GM12878 (cell line): ENCODE data around the gene RAB30. TPM values are rescaled to one million over a fixed set of nuclear protein-coding genes. Genes with fewer than 3 reads are reported as not detected.

ENCODE experiments used
- ATAC-seq: fragments of 200-7000 bp; cut with Tn5 transposase; 3 replicates; pipeline ENCODE4 v1.9.1; 2020; ENCODE audit warnings: mild to moderate bottlenecking, moderate library complexity
- BruUV-seq: library from RNA; stranded (reverse); fragments of 400-500 nt; replicated peaks from 2 replicates; lab custom pipeline; 2021; lab: Mats Ljungman, UMichigan
- CTCF ChIA-PET: fragments of 300-600 bp; sonication (Branson Sonifier 250); formaldehyde crosslinking; extraction: SDS; loops from one replicate; lab custom pipeline; 2021; ENCODE audit warnings: inconsistent platforms; lab: Yijun Ruan, JAX
- POLR2A ChIA-PET: fragments of 350-600 bp; formaldehyde crosslinking; extraction: SDS; loops from one replicate; lab custom pipeline; 2021; ENCODE audit warnings: inconsistent platforms; lab: Charles Lee
- RAD21 ChIA-PET: fragments of 300-600 bp; sonication (Branson Sonifier 250); formaldehyde crosslinking; loops from one replicate; lab custom pipeline; 2023; ENCODE audit warnings: antibody characterized with exemption; ENCODE audit not compliant: unreplicated experiment; lab: Charles Lee
- SMC1A ChIA-PET: fragments of 300-600 bp; sonication (Branson Sonifier 250); formaldehyde crosslinking; loops from one replicate; lab custom pipeline; 2023; ENCODE audit not compliant: unreplicated experiment, uncharacterized antibody; lab: Charles Lee
- DNase-seq: peaks from one replicate; pipeline ENCODE4 v3.0.0-alpha.2; 2011; ENCODE audit warnings: low read depth, low spot score
- FAIRE-seq: peaks from 3 replicates; lab custom pipeline; 2011; peaks lifted over from hg19 to GRCh38; lab: Jason Lieb, UNC
- H2AFZ ChIP-seq: 2 replicates; pipeline ENCODE4 v1.6.0; 2011; ENCODE audit warnings: low read depth, low read length, control low read depth; ENCODE audit not compliant: control insufficient read depth
- H3K27ac ChIP-seq: 2 replicates; pipeline ENCODE4 v1.5.1; 2011; ENCODE audit warnings: control low read depth; ENCODE audit not compliant: control insufficient read depth, insufficient read depth
- H3K27me3 ChIP-seq, 2 experiments: replicated peaks in 1 of 2; 2 replicates each; pipeline versions ENCODE4 v1.6.0 to v1.6.1; 2011; ENCODE audit warnings: low read length in 1 of 2; ENCODE audit not compliant: control insufficient read depth in 2 of 2, insufficient read depth in 2 of 2
- H3K36me3 ChIP-seq, 2 experiments: 2 replicates each; pipeline ENCODE4 v1.5.1; 2011; ENCODE audit warnings: low read length in 1 of 2; ENCODE audit not compliant: control insufficient read depth in 2 of 2, insufficient read depth in 2 of 2
- H3K4me1 ChIP-seq: 2 replicates; pipeline ENCODE4 v1.6.1; 2011; ENCODE audit warnings: mild to moderate bottlenecking, low read length, moderate library complexity, mixed read lengths; ENCODE audit not compliant: control insufficient read depth, insufficient read depth
- H3K4me2 ChIP-seq: 2 replicates; pipeline ENCODE4 v1.6.0; 2011; ENCODE audit warnings: control low read depth; ENCODE audit not compliant: control insufficient read depth, insufficient read depth
- H3K4me3 ChIP-seq: fragments of 200-600 bp; sonication (generic); 2 replicates; pipeline ENCODE4 v1.5.1; 2016
- H3K79me2 ChIP-seq: 2 replicates; pipeline ENCODE4 v1.6.0; 2011; ENCODE audit warnings: low read length; ENCODE audit not compliant: control insufficient read depth, insufficient read depth
- H3K9ac ChIP-seq: 2 replicates; pipeline ENCODE4 v1.8.0; 2011; ENCODE audit warnings: low read length, control low read depth, mixed read lengths; ENCODE audit not compliant: control insufficient read depth, insufficient read depth
- H3K9me3 ChIP-seq: replicated peaks from 3 replicates; pipeline ENCODE4 v1.5.1; 2011; ENCODE audit warnings: mild to moderate bottlenecking, low read length; ENCODE audit not compliant: control insufficient read depth, insufficient read depth
- H4K20me1 ChIP-seq: 2 replicates; pipeline ENCODE4 v1.6.0; 2011; ENCODE audit not compliant: control insufficient read depth, insufficient read depth
- BHLHE40 ChIP-seq, 2 experiments: fragments of 450-650 bp in 1 of 2; IDR thresholded peaks; 2 replicates each; pipeline ENCODE4 v1.6.1; 2011 to 2017; ENCODE audit warnings: low read depth in 2 of 2, borderline replicate concordance in 1 of 2, improper control_type of control experiment in 1 of 2, low read length in 1 of 2, mild to moderate bottlenecking in 1 of 2
- ESRRA ChIP-seq: IDR thresholded peaks from 2 replicates; pipeline ENCODE4 v1.6.1; 2012; ENCODE audit warnings: mild to moderate bottlenecking, low read length, improper control_type of control experiment
- JUNB ChIP-seq: IDR thresholded peaks from 2 replicates; pipeline ENCODE4 v1.6.1; 2016; ENCODE audit warnings: antibody characterized with exemption, mild to moderate bottlenecking
- KLF5 ChIP-seq: fragments of 450-650 bp; IDR thresholded peaks from 2 replicates; pipeline ENCODE4 v1.6.1; 2014; ENCODE audit warnings: mild to moderate bottlenecking; ENCODE audit not compliant: partially characterized antibody
- NR2C1 ChIP-seq: fragments of 450-650 bp; IDR thresholded peaks from 2 replicates; pipeline ENCODE4 v1.6.1; 2017; ENCODE audit warnings: antibody characterized with exemption, mild to moderate bottlenecking, moderate library complexity
- NR2F1 ChIP-seq: fragments of 450-650 bp; conservative IDR thresholded peaks from 2 replicates; pipeline ENCODE4 v1.6.1; 2017; ENCODE audit warnings: mild to moderate bottlenecking
- PAX5 ChIP-seq: IDR thresholded peaks from 2 replicates; pipeline ENCODE4 v1.6.1; 2011; ENCODE audit warnings: low read depth, low read length, borderline replicate concordance
- ZNF217 ChIP-seq: fragments of 450-650 bp; IDR thresholded peaks from 2 replicates; pipeline ENCODE4 v1.6.1; 2017; ENCODE audit warnings: antibody characterized with exemption, mild to moderate bottlenecking
- WGBS: methylation state at CpG from one replicate; pipeline ENCODE4 v1.1.6; 2016; ENCODE audit warnings: low lambda C conversion rate; ENCODE audit not compliant: insufficient replicate concordance, insufficient coverage; ENCODE audit errors: missing lambda C conversion rate; 5-methylcytosine and 5-hydroxymethylcytosine counted together
- in situ Hi-C: fragments of 300-500 bp; cut with MboI; formaldehyde crosslinking; loops from 9 replicates; pipeline ENCODE4 v1.14.3; 2018; ENCODE audit warnings: mixed read lengths
- intact Hi-C: fragments of 100-400 bp; cut with micrococcal nuclease; formaldehyde crosslinking; loops from one replicate; pipeline ENCODE4 v1.14.2; 2022; ENCODE audit not compliant: unreplicated experiment
- polyA plus RNA-seq, 11 experiments: library from polyadenylated mRNA; depleted of rRNA in 4 of 11; unstranded in 6 of 11; stranded (reverse) in 5 of 11; fragments of >200 nt; fragmentation: Nextera tagmentation in 4 of 11; fragmentation: Illumina TruSeq in 1 of 11; extraction: Ambion mirVana in 4 of 11; extraction: Trizol in 1 of 11; gene quantifications; 1 replicate in 1 of 11; 2 replicates in 10 of 11; pipeline versions ENCODE4 v1.2.1 to v1.2.3, GENCODE V29; 2011 to 2016; ENCODE audit warnings: inconsistent platforms in 2 of 11, missing spikeins in 2 of 11, low read depth in 1 of 11
- total RNA-seq, 4 experiments: library from RNA; depleted of rRNA in 3 of 4; stranded (reverse); fragments of >200 nt in 3 of 4; fragmentation: Illumina TruSeq in 1 of 4; extraction: Trizol in 1 of 4; gene quantifications; 2 replicates each; pipeline versions ENCODE4 v1.2.1 to v1.2.3, GENCODE V29; 2013 to 2021
- TF ChIP-seq, protein P1 (sequence below): fragments of 450-650 bp; formaldehyde crosslinking; IDR thresholded peaks from 2 replicates; pipeline ENCODE4 v1.4.0; 2022; ENCODE audit warnings: mild to moderate bottlenecking, moderate library complexity
- TF ChIP-seq, protein P2 (sequence below): fragments of 450-650 bp; IDR thresholded peaks from 2 replicates; pipeline ENCODE4 v1.6.1; 2017; ENCODE audit warnings: borderline replicate concordance
- TF ChIP-seq, protein P3 (sequence below): fragments of 450-650 bp; IDR thresholded peaks from 2 replicates; pipeline ENCODE4 v1.6.1; 2017; ENCODE audit warnings: mild to moderate bottlenecking, moderate library complexity

RAB30 gene
- total and polyA plus RNA-seq, 10 of the 15 experiments (the other 5 are each of a cell fraction or from before 2014, with no cell fraction given): 9.8 to 26.7 (median 19.2) TPM

GRCh38 chr11:83004746-83005556 is 66.7 kb downstream of the RAB30 start:
- intact Hi-C loops: loop anchor here (5.0 kb wide), 1 partner anchor 78 kb away; no protein-coding TSS in a partner anchor
- RAD21 ChIA-PET: interaction anchor here (0.8 to 1.3 kb wide), 6 partner anchors 9 to 100 kb away, joined by 3 to 8 read pairs (median 4); no protein-coding TSS in a partner anchor
- POLR2A ChIA-PET: interaction anchor here (1.2 to 6.5 kb wide), 4 partner anchors 8 to 151 kb away, joined by 3 to 58 read pairs (median 9); no protein-coding TSS in a partner anchor
- no peak overlapping the region for H3K4me3 ChIP-seq
- peak; percentile 16; the same call in 2 of the 3 replicates for ATAC-seq
- CTCF ChIA-PET: interaction anchor here (1.1 to 5.2 kb wide), 4 partner anchors 9 to 84 kb away, joined by 3 to 35 read pairs (median 4); no protein-coding TSS in a partner anchor
- SMC1A ChIA-PET: interaction anchor here (0.6 to 5.7 kb wide), 12 partner anchors 8 to 234 kb away, joined by 3 to 103 read pairs (median 4); partner anchors contain the start of genes PCF11 and RAB30
- H3K79me2 ChIP-seq: peaks cover 3% of the 10 kb centered on the region; the same call in 1 of the 2 replicates
- DNase-seq: no peak
- no peak overlapping the region for H2AFZ ChIP-seq
- no peak for FAIRE-seq
- H3K27ac ChIP-seq: no peak overlapping the region
- H3K27me3 ChIP-seq: no peaks in the 10 kb centered on the region
- no TSS peak for BruUV-seq
- 66% methylated on average over 2 of the region's 2 CpGs for WGBS
- no peaks in the 10 kb centered on the region for H3K9me3 ChIP-seq
- no peaks in the 10 kb centered on the region for H4K20me1 ChIP-seq
- no peak overlapping the region for H3K9ac ChIP-seq
- peaks cover 26% of the 10 kb centered on the region for H3K4me1 ChIP-seq
- no peak overlapping the region for H3K4me2 ChIP-seq
- no peaks in the 10 kb centered on the region; a peak in 1 of 4 replicates for H3K36me3 ChIP-seq
- in situ Hi-C loops: no loop called here
- TF ChIP-seq, protein P1, sequence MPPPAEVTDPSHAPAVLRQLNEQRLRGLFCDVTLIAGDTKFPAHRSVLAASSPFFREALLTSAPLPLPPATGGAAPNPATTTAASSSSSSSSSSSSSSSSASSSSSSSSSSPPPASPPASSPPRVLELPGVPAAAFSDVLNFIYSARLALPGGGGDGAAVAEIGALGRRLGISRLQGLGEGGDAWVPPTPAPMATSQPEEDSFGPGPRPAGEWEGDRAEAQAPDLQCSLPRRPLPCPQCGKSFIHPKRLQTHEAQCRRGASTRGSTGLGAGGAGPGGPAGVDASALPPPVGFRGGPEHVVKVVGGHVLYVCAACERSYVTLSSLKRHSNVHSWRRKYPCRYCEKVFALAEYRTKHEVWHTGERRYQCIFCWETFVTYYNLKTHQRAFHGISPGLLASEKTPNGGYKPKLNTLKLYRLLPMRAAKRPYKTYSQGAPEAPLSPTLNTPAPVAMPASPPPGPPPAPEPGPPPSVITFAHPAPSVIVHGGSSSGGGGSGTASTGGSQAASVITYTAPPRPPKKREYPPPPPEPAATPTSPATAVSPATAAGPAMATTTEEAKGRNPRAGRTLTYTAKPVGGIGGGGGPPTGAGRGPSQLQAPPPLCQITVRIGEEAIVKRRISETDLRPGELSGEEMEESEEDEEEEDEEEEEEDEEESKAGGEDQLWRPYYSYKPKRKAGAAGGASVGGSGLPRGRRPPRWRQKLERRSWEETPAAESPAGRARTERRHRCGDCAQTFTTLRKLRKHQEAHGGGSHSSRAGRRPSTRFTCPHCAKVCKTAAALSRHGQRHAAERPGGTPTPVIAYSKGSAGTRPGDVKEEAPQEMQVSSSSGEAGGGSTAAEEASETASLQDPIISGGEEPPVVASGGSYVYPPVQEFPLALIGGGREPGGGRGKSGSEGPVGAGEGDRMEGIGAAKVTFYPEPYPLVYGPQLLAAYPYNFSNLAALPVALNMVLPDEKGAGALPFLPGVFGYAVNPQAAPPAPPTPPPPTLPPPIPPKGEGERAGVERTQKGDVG: no peak
- TF ChIP-seq JUNB: no peak
- TF ChIP-seq NR2C1: no peak
- TF ChIP-seq, protein P2, sequence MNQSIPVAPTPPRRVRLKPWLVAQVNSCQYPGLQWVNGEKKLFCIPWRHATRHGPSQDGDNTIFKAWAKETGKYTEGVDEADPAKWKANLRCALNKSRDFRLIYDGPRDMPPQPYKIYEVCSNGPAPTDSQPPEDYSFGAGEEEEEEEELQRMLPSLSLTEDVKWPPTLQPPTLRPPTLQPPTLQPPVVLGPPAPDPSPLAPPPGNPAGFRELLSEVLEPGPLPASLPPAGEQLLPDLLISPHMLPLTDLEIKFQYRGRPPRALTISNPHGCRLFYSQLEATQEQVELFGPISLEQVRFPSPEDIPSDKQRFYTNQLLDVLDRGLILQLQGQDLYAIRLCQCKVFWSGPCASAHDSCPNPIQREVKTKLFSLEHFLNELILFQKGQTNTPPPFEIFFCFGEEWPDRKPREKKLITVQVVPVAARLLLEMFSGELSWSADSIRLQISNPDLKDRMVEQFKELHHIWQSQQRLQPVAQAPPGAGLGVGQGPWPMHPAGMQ: no peak
- no peak for TF ChIP-seq KLF5
- TF ChIP-seq NR2F1: no peak
- TF ChIP-seq, protein P3, sequence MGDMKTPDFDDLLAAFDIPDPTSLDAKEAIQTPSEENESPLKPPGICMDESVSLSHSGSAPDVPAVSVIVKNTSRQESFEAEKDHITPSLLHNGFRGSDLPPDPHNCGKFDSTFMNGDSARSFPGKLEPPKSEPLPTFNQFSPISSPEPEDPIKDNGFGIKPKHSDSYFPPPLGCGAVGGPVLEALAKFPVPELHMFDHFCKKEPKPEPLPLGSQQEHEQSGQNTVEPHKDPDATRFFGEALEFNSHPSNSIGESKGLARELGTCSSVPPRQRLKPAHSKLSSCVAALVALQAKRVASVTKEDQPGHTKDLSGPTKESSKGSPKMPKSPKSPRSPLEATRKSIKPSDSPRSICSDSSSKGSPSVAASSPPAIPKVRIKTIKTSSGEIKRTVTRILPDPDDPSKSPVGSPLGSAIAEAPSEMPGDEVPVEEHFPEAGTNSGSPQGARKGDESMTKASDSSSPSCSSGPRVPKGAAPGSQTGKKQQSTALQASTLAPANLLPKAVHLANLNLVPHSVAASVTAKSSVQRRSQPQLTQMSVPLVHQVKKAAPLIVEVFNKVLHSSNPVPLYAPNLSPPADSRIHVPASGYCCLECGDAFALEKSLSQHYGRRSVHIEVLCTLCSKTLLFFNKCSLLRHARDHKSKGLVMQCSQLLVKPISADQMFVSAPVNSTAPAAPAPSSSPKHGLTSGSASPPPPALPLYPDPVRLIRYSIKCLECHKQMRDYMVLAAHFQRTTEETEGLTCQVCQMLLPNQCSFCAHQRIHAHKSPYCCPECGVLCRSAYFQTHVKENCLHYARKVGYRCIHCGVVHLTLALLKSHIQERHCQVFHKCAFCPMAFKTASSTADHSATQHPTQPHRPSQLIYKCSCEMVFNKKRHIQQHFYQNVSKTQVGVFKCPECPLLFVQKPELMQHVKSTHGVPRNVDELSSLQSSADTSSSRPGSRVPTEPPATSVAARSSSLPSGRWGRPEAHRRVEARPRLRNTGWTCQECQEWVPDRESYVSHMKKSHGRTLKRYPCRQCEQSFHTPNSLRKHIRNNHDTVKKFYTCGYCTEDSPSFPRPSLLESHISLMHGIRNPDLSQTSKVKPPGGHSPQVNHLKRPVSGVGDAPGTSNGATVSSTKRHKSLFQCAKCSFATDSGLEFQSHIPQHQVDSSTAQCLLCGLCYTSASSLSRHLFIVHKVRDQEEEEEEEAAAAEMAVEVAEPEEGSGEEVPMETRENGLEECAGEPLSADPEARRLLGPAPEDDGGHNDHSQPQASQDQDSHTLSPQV: no peak
- no peak for TF ChIP-seq PAX5
- TF ChIP-seq ESRRA: no peak
- TF ChIP-seq BHLHE40 (IDR thresholded peaks at IDR 0.05; ENCODE audit: borderline replicate concordance in 1 of 2, low read depth in 2 of 2, low read length in 1 of 2): no peak
- TF ChIP-seq ZNF217: peak; percentile 57; the same call in 1 of the 2 replicates
